ENCODE measurements around the gene NFILZ.

DNA sequence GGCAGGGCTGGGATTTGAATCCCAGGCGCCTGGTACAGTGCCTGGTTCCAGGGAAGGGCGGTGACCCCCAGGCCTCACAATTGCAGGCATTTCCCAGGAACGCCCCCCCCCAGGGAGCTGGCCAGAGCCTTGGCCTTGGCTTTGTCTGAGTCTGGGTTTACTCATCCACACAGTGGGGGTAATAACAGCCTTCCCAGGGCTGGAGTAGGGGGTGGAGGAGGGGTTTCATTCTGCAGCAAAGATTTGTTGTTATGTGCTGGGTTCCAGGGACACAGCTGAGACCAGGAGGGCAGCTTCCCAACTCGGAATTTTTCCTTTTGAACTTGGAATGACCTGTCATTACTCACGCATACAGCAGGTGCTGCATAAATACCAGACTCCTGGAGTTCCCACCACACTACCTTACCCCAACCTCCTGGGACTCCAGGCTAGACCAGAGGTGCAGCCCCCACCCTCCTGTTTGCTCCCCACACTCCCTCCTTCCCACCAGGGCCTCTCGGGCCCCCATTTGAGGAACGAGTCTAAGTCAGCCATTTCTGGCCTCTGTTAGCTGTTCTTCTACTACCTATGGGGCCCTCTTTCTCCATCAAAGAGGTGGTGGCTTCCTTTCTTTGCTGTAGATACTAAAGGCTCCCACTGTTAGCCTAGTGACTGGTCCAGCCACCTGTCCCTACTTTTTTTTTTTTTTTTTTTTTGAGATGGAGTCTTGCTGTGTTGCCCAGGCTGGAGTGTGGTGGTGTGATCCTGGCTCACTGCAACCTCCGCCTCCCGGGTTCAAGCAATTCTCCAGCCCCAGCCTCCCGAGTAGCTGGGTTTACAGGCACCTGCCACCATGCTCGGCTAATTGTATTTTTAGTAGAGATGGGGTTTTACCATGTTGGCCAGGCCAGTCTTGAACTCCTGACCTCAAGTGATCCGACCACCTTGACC lies 18.3 kb upstream of the NFILZ start:
- TF ChIP-seq CTCF (IDR thresholded peaks at IDR 0.05), result no peak
- TF ChIP-seq POLR2A (IDR thresholded peaks at IDR 0.05), result no peak
- no peak for TF ChIP-seq POLR2AphosphoS5 (IDR thresholded peaks at IDR 0.05)
